GM18517 (cell line): Measurements from ENCODE around the gene MTMR6.

Experiments used
- ATAC-seq: cut with Tn5 transposase; IDR thresholded peaks from one replicate; pipeline ENCODE4 v1.9.1; 2021; ENCODE audit warnings: mild to moderate bottlenecking, moderate library complexity; ENCODE audit not compliant: unreplicated experiment

MTMR6 gene

GRCh38 chr13:25224151-25224550 lies 63.1 kb downstream of the MTMR6 start:
- ATAC-seq: no peak

DNA sequence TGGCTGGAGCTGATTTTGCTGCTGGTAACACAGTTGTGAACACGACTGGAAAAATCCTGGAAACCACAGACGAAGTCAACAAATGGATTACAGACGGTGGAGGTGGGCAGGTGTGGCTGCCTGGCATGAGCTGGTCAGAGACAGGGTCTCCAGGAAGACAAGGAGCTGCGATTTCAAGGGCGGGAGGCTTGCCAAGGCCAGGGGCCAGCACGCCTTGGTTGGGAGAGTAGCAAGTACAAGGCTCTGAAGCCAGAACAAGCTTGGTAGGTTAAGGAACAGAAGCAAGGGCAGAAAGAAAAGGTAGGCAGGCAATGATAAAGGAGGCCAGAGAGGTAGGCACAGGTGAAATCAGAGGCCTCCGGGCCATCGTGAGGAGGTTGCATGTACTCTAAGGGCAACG lies 64.5 kb downstream of the MTMR6 start:
- ATAC-seq: no peak

- no peak for ATAC-seq
Observed at GRCh38 chr13:25218019-25218418, 69.3 kb downstream of the MTMR6 start.

DNA sequence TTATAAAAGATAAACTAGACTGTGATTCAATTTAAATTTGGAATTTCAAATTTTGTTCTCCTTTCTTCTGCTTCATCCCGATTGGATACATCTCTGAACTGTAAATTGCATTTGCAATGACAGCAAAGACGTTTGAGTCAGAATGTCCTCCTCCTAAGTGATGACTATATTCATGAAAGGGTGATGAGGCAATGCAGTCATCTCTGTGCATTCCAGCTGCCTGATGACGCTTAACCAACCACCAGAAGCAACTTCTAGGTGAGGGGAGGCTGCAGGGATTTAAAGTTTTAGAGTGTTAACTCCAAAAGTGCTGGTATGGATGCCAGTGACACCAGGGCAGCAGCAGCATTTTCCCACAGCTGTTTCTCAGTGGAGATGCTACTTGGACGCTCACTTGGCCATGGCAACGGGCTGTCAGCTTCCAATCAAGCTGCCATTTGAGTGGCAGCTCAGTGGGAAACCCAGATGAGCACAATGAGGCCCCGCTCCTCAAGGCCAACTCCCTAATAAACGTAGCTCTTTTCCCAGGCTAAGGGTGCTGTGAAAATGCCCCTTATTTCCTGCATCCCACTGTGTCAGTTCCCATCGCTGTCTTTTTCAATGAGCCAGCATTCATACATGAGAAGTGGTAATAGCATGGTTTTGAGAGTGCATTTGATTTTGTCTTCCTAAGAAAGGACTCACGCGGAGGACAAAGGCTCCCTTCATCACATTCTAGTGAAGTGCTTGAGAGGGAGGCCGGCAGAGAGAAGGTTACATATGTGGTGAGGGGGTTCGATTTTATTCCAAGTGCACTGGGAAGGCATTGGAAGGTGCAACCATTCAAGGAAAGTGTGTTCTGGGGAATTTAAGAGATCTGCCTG lies 70.0 kb downstream of the MTMR6 start:
- no peak for ATAC-seq

GRCh38 chr13:25215253-25215575 lies 72.1 kb downstream of the MTMR6 start:
- ATAC-seq: no peak

- no peak for ATAC-seq
Observed at GRCh38 chr13:25214491-25215252, 72.6 kb downstream of the MTMR6 start.

DNA sequence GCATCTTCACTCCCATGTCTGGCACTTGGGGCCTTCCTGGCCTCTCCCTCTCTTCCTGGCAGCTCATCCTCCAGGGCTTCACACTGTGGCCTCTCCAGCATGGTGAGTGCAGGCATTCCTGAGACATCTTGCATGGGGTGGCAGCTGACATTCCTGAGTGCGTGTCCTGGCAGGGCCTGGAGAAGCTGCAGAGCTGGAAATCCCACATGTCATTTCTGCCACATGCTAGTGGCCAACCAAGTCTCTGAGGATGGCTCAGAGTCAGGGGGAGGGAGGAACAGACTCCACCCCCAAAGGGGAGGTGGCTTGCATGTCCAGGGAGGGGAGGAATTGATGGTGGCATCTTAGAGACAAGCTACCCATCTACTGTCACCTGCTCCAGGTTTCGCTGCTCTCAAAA lies 73.6 kb downstream of the MTMR6 start:
- no peak for ATAC-seq

GRCh38 chr13:25210842-25211569 lies 76.3 kb downstream of the MTMR6 start:
- no peak for ATAC-seq

DNA sequence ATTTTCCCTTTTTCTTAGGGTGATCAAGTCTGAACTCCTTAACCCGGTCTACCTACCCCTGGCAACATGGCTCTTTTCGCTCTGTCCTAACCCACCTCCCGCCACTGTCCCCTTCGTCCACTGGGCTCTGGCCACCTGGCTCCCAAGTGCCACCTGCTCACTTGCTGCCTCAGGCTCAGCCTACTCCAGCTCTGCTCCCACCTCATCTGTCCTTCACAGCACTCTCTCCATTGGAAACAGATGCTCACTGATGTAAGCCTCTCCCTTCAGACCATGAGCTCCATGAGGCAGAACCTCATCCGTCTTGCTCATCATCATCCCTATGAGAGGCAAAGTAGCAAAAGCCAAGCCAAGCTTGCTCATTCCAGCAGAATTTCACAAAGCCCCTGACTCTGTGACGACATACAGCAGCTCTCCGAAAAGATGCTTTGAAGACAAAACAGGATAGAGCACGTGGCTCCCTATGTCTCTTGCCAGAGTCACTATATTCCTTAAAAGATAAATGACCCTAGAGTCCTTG lies 79.9 kb downstream of the MTMR6 start:
- ATAC-seq: no peak

- no peak for ATAC-seq
Observed at GRCh38 chr13:25204863-25205262, 82.4 kb downstream of the MTMR6 start.

DNA sequence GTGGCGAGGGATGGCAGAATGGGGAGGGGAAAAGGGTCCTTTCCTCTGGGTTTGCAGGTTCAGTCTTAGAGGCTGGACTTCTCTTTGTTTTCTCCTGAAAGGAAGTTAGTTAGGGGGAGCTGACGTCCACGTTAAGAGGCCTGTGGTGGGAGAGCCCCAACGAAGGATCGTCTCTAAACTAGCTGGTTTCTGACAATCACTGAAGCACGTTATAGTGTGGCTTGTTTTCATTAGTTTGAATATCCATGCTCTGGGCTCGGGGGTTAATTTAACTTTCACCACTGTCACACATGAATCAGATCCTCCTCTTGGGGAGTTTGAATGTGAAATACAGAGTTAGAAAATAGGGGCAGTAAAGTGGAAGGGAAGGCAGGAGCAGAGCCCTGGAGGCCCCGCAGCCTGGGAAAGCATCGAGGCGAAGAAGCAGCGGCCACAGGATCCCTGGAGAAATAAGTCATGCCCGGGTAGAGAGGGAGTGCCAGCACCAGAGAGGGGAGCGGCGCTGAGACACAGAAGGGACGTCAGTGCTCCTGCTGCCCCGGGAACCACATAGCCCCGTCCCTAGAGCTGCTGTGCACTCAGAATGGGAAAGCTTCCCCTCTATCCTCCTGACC lies 84.1 kb downstream of the MTMR6 start:
- ATAC-seq: no peak

- no peak for ATAC-seq
Observed at GRCh38 chr13:25200783-25201182, 86.5 kb downstream of the MTMR6 start.

GRCh38 chr13:25198647-25199046 lies 88.6 kb downstream of the MTMR6 start:
- ATAC-seq: no peak

- ATAC-seq: no peak
Observed at GRCh38 chr13:25196971-25197370, 90.3 kb downstream of the MTMR6 start.
